DMS114 treated with DMSO at 0.1 percent for 48 hours (cell line): ENCODE measurements around the gene IFT43.

Experiments used
- DNase-seq: peaks from one replicate; lab custom pipeline; 2025; ENCODE audit not compliant: unreplicated experiment; lab: John Stamatoyannopoulos, UW

IFT43 gene

GRCh38 chr14:76101391-76102379 is 116.1 kb downstream of the IFT43 start:
- no peak for DNase-seq

- no peak for DNase-seq
Observed at GRCh38 chr14:76104802-76105355, 119.3 kb downstream of the IFT43 start.

GRCh38 chr14:76106188-76106587 is 120.6 kb downstream of the IFT43 start:
- DNase-seq: no peak

GRCh38 chr14:76109087-76109880 is 123.7 kb downstream of the IFT43 start:
- DNase-seq: no peak

- no peak for DNase-seq
Observed at GRCh38 chr14:76112889-76113624, 127.5 kb downstream of the IFT43 start.

- no peak for DNase-seq
Observed at GRCh38 chr14:76113691-76114090, 128.1 kb downstream of the IFT43 start.

- DNase-seq: peak; percentile 4
Observed at GRCh38 chr14:76115010-76115422, 129.5 kb downstream of the IFT43 start.

- no peak for DNase-seq
Observed at GRCh38 chr14:76117789-76118484, 132.4 kb downstream of the IFT43 start.

- no peak for DNase-seq
Observed at GRCh38 chr14:76118594-76118993, 133.0 kb downstream of the IFT43 start.

- DNase-seq: no peak
Observed at GRCh38 chr14:76121089-76121748, 135.7 kb downstream of the IFT43 start.

GRCh38 chr14:76123426-76124225 is 138.1 kb downstream of the IFT43 start:
- DNase-seq: no peak

- no peak for DNase-seq
Observed at GRCh38 chr14:76125511-76125910, 139.9 kb downstream of the IFT43 start.

- DNase-seq: no peak
Observed at GRCh38 chr14:76126076-76126475, 140.5 kb downstream of the IFT43 start.

- no peak for DNase-seq
Observed at GRCh38 chr14:76129851-76130576, 144.5 kb downstream of the IFT43 start.

- no peak for DNase-seq
Observed at GRCh38 chr14:76131071-76131965, 145.8 kb downstream of the IFT43 start.

GRCh38 chr14:76133103-76133502 is 147.5 kb downstream of the IFT43 start:
- DNase-seq: no peak
